ENCODE data around the gene MAT2B. TPM values are rescaled to one million over a fixed set of nuclear protein-coding genes. Genes with fewer than 3 reads are reported as not detected.

MAT2B gene
- polyA plus RNA-seq, 1 donor (not counting 4 experiments of a cell fraction or from before 2014, with no cell fraction given): 68.5 TPM

DNA sequence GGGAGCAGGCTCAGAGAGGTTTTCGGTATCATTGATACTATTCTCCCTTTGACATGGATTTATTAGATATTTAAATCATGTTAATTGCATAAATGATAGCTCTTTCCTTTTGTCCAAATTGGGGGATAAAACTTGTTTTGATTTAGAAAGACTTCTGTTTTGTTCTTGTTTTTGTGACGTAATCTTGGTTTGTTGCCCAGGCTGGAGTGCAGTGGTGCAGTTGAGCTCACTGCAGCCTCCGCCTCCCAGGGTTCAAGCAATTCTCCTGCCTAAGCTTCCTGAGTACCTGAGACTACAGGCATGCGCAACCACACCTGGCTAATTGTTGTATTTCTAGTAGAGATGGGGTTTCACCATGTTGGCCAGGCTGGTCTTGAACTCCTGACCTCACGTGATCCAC lies 7.1 kb downstream of the MAT2B start:
- TF ChIP-seq EZH2 (IDR thresholded peaks at IDR 0.05; ENCODE audit: low read length): no peak
- TF ChIP-seq, protein P1, sequence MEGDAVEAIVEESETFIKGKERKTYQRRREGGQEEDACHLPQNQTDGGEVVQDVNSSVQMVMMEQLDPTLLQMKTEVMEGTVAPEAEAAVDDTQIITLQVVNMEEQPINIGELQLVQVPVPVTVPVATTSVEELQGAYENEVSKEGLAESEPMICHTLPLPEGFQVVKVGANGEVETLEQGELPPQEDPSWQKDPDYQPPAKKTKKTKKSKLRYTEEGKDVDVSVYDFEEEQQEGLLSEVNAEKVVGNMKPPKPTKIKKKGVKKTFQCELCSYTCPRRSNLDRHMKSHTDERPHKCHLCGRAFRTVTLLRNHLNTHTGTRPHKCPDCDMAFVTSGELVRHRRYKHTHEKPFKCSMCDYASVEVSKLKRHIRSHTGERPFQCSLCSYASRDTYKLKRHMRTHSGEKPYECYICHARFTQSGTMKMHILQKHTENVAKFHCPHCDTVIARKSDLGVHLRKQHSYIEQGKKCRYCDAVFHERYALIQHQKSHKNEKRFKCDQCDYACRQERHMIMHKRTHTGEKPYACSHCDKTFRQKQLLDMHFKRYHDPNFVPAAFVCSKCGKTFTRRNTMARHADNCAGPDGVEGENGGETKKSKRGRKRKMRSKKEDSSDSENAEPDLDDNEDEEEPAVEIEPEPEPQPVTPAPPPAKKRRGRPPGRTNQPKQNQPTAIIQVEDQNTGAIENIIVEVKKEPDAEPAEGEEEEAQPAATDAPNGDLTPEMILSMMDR (optimal IDR thresholded peaks at IDR 0.05 in 1 of 3, IDR thresholded peaks at IDR 0.05 in 1 of 3, conservative IDR thresholded peaks at IDR 0.05 in 1 of 3; ENCODE audit: extremely low read depth in 1 of 3, insufficient read depth in 2 of 3, low read length in 3 of 3): no peak
- H2AFZ ChIP-seq (ENCODE audit: control insufficient read depth, low read length): no peak overlapping the region
- H3K4me2 ChIP-seq (ENCODE audit: control insufficient read depth, extremely low read depth, insufficient read depth, low read depth, low read length): no peak overlapping the region
- H3K79me2 ChIP-seq (ENCODE audit: control insufficient read depth, insufficient read depth, low read length): peaks cover 46% of the 10 kb centered on the region
- no peak overlapping the region for H3K4me3 ChIP-seq (ENCODE audit: control insufficient read depth in 2 of 3, extremely low read depth in 1 of 3, insufficient read depth in 2 of 3, low read depth in 1 of 3, low read length in 3 of 3)
- DNase-seq (ENCODE audit: low read depth, low spot score) (no peak), FAIRE-seq (no peak)
- no peak overlapping the region for H3K27ac ChIP-seq (ENCODE audit: control insufficient read depth, insufficient read depth, low read length)
- H3K9me1 ChIP-seq (ENCODE audit: control insufficient read depth, extremely low read depth, insufficient read depth, low read length): no peaks in the 10 kb centered on the region
- H4K20me1 ChIP-seq (ENCODE audit: control insufficient read depth, extremely low read depth, insufficient read depth, low read length): no peaks in the 10 kb centered on the region
- dilution Hi-C loops (cut with MboI; ENCODE audit: extremely low pct_ligation_motif_present, low sequenced_read_pairs): no loop called here
- H3K9ac ChIP-seq (ENCODE audit: control insufficient read depth, extremely low read depth, insufficient read depth, low read length): no peak overlapping the region
- peaks cover 7 to 11% of the 10 kb centered on the region in 2 experiments for H3K36me3 ChIP-seq (ENCODE audit: control insufficient read depth in 2 of 2, extremely low read depth in 1 of 2, insufficient read depth in 2 of 2, low read length in 2 of 2)
- H3K27me3 ChIP-seq (ENCODE audit: control insufficient read depth, extremely low read depth, insufficient read depth, low read length): no peaks in the 10 kb centered on the region
- H3K4me1 ChIP-seq (ENCODE audit: control insufficient read depth, extremely low read depth, insufficient read depth, low read length): peaks cover 13% of the 10 kb centered on the region
- no peaks in the 10 kb centered on the region for H3K9me3 ChIP-seq (ENCODE audit: control insufficient read depth, low read depth, low read length)

DNA sequence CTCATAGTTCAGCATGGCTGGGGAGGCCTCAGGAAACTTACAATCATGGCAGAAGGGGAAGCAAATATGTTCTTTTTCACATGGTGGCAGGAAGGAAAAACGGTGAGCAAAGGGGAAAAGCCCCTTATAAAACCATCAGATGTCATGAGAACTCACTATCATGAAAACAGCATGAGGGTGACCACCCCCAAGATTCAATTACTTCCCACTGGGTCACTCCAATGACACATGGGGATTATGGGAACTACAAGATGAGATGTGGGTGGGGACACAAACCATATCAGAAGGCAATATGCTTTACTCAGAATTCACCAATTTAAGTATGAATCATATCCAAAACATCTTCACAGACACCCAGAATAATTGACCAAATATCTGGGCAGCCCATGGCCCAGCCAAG lies 19.7 kb downstream of the MAT2B start:
- Histone ChIP-seq H3K27ac (ENCODE audit: control insufficient read depth, insufficient read depth, low read length) (no peak overlapping the region), H3K79me2 (ENCODE audit: control insufficient read depth, insufficient read depth, low read length) (no peaks in the 10 kb centered on the region), H3K36me3 (ENCODE audit: control insufficient read depth in 2 of 2, extremely low read depth in 1 of 2, insufficient read depth in 2 of 2, low read length in 2 of 2) (peaks cover 0 to 4% of the 10 kb centered on the region in 2 experiments), H4K20me1 (ENCODE audit: control insufficient read depth, extremely low read depth, insufficient read depth, low read length) (no peaks in the 10 kb centered on the region), H3K4me3 (ENCODE audit: control insufficient read depth in 2 of 3, extremely low read depth in 1 of 3, insufficient read depth in 2 of 3, low read depth in 1 of 3, low read length in 3 of 3) (no peak overlapping the region), H2AFZ (ENCODE audit: control insufficient read depth, low read length) (no peak overlapping the region), H3K27me3 (ENCODE audit: control insufficient read depth, extremely low read depth, insufficient read depth, low read length) (no peaks in the 10 kb centered on the region), H3K9me3 (ENCODE audit: control insufficient read depth, low read depth, low read length) (no peaks in the 10 kb centered on the region), H3K4me1 (ENCODE audit: control insufficient read depth, extremely low read depth, insufficient read depth, low read length) (no peaks in the 10 kb centered on the region), H3K9me1 (ENCODE audit: control insufficient read depth, extremely low read depth, insufficient read depth, low read length) (no peaks in the 10 kb centered on the region), H3K9ac (ENCODE audit: control insufficient read depth, extremely low read depth, insufficient read depth, low read length) (no peak overlapping the region), H3K4me2 (ENCODE audit: control insufficient read depth, extremely low read depth, insufficient read depth, low read depth, low read length) (no peak overlapping the region)
- dilution Hi-C loops (cut with MboI; ENCODE audit: extremely low pct_ligation_motif_present, low sequenced_read_pairs): no loop called here
- TF ChIP-seq, protein P1 (optimal IDR thresholded peaks at IDR 0.05 in 1 of 3, IDR thresholded peaks at IDR 0.05 in 1 of 3, conservative IDR thresholded peaks at IDR 0.05 in 1 of 3; ENCODE audit: extremely low read depth in 1 of 3, insufficient read depth in 2 of 3, low read length in 3 of 3): no peak
- no peak for TF ChIP-seq EZH2 (IDR thresholded peaks at IDR 0.05; ENCODE audit: low read length)
- DNase-seq (ENCODE audit: low read depth, low spot score): no peak
- no peak for FAIRE-seq
